Right lung (tissue), 5 donors: Measurements from ENCODE around the gene TK2. TPM values are rescaled to one million over a fixed set of nuclear protein-coding genes. Genes with fewer than 3 reads are reported as not detected.
"Not testable (repeated sequence)": the region's sequence is repeated elsewhere in the genome, so short reads cannot be mapped to it uniquely, and the experiment has no call there.

Experiments
- DNase-seq, 2 donors: peaks; one replicate each; pipeline ENCODE4 v3.0.0-alpha.2; 2013
- polyA plus RNA-seq, 5 donors: library from polyadenylated mRNA; unstranded; fragments of 120-200 nt; gene quantifications; one replicate each; pipeline versions ENCODE4 v1.2.1 to v1.2.3, GENCODE V29; 2013; ENCODE audit warnings: inconsistent platforms in 1 of 5, low replicate concordance in 1 of 5; ENCODE audit not compliant: insufficient read length in 5 of 5, insufficient read depth in 1 of 5

TK2 gene
- polyA plus RNA-seq, 5 donors = 29.1 to 36.2 (median 33.9) TPM

- DNase-seq = no peak
Observed at GRCh38 chr16:66469947-66470546, 79.9 kb downstream of the TK2 start.

GRCh38 chr16:66469291-66469946 lies 80.5 kb downstream of the TK2 start:
- no peak for DNase-seq

DNA sequence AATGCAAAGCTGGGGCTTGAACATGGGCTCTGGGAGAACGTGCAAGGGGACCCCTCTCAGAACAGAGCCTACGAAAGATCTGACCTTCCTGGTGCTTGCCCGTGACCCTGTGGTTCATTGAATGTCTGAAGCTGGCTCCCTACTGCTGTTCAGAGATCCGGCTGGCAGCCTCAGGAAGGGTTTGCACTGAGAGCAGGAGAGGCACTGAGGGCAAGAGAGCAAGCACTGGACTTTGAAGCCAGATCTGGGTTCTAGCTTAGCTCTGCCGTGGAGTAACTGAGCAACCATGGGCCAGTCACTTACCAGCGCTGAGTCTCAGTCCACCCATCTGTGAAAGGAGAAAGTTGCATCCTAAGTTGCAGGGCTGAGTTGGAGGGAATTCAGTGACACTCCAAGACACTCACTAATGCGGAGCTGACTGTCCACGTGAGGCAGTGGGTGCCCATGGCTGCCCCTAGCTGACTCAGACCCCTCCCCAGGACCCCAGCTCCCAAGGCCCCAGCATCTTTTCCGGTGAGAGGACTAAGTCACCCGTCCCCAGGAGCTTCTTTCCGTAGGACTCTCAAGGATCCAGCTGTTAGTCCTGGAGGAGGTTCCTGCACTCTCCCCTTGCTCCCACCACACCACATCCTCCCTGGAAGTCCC lies 81.5 kb downstream of the TK2 start:
- no peak for DNase-seq

- no peak for DNase-seq
Observed at GRCh38 chr16:66467611-66468010, 82.3 kb downstream of the TK2 start.

- not testable (repeated sequence) for DNase-seq
Observed at GRCh38 chr16:66466636-66467035, 83.3 kb downstream of the TK2 start.

DNA sequence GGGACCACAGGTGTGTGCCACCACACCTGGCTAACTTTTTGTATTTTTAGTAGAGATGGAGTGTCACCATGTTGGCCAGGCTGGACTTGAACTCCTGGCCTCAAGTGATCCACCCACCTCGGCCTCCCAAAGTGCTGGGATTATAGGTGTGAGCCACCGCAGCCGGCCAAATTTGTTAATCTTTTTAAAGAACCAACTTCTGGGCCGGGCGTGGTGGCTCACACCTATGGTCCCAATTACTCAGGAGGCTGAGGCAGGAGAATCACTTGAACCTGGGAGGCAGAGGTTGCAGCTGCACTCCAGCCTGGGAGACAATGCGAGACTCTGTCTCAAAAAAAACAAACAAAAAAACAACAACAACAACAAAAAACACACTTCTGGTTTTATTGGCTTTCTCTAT lies 84.0 kb downstream of the TK2 start:
- DNase-seq = not testable (repeated sequence)

- no peak for DNase-seq
Observed at GRCh38 chr16:66462912-66463311, 87.0 kb downstream of the TK2 start.

- no peak for DNase-seq
Observed at GRCh38 chr16:66460703-66461102, 89.2 kb downstream of the TK2 start.

DNA sequence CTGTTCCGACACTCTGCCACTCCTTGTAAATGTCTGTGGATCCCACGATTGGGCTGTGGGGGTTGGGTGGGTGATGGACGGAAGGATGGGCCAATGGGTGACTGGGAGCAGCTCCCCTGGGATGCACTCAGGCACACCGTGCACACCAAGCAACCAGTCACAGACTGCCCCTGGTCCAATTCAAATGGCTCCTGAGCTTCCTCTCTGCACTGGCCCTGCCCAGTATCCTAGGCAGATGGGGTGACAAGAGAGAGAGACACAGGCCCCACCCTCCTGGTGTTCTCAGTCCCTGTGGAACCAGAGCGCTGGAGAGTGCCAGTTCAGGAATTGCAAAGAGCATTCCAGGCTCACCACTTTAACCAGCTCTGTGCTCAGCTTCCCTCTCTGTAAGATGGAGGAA lies 90.0 kb downstream of the TK2 start:
- DNase-seq = no peak

DNA sequence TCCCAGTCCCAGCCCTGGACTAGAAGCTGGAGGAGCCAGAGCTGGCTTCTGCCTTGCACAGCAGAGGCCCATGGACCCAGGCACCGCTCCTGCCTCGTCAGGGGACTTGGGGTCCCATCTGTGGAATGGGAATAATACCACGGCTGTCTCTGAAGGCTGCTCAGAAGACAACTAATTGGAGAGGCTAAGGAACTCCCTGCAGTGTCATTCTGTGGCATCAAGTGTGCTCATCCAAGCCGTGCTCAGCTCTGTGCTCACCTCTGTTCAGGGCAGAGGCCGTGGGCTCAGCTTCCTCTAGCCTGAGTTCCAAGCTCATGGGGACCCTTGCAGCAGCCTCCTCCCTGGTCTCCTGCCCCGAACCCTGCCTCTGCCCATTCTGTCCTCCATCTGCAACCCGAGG lies 91.1 kb downstream of the TK2 start:
- DNase-seq = no peak

- no peak for DNase-seq
Observed at GRCh38 chr16:66458292-66458691, 91.6 kb downstream of the TK2 start.

Other genes with a start within 250 kb of the TK2 start
- gene CDH5, start 183.4 kb downstream of the TK2 start, polyA plus RNA-seq = 100 to 1,000 TPM; 133 to 168 (median 145) TPM
- gene BEAN1, start 122.8 kb downstream of the TK2 start, polyA plus RNA-seq = 10 to 100 TPM in 3 of 5 donors, 1 to 10 TPM in 2; 9.0 to 12.7 (median 10.6) TPM
- gene CKLF, start 2.5 kb upstream of the TK2 start, polyA plus RNA-seq = 10 to 100 TPM; 36.4 to 55.8 (median 43.5) TPM
- gene CMTM1, start 16.3 kb upstream of the TK2 start, polyA plus RNA-seq = 10 to 100 TPM in 1 of 5 donors, 1 to 10 TPM in 4; 5.3 to 10.8 (median 9.5) TPM
- 1 to 10 TPM in 2 of 5 donors, under 1 TPM in 3; 0.60 to 1.1 (median 0.95) TPM for gene CMTM2, start 29.3 kb upstream of the TK2 start, polyA plus RNA-seq
- 100 to 1,000 TPM in 1 of 5 donors, 10 to 100 TPM in 4; 78.5 to 103 (median 86.1) TPM for gene CMTM3, start 54.6 kb upstream of the TK2 start, polyA plus RNA-seq
- 10 to 100 TPM; 21.1 to 36.4 (median 27.7) TPM for gene CMTM4, start 146.6 kb upstream of the TK2 start, polyA plus RNA-seq
- gene DYNC1LI2, start 201.5 kb upstream of the TK2 start, polyA plus RNA-seq = 100 to 1,000 TPM; 114 to 161 (median 144) TPM